Measurements from ENCODE around the gene NUP98.

Gene NUP98

GRCh38 chr11:3825473-3826154 lies 28.3 kb upstream of the NUP98 start:
- DNase-seq = no peak
- no peak overlapping the region for H3K4me3 ChIP-seq (ENCODE audit: low read depth, low read length)
- H3K27me3 ChIP-seq (replicated peaks) = no peaks in the 10 kb centered on the region
- no peak for TF ChIP-seq CTCF (IDR thresholded peaks at IDR 0.05; ENCODE audit: low read depth, low read length, missing control alignments)
- in situ Hi-C loops (cut with HindIII; ENCODE audit: low pct_ligation_motif_present, low sequenced_read_pairs) = loop anchor here (25.0 kb wide), 1 partner anchor 237 kb away; no protein-coding TSS in a partner anchor
- H3K36me3 ChIP-seq (replicated peaks) = peaks cover 35% of the 10 kb centered on the region
- H3K27ac ChIP-seq = no peak overlapping the region

- no peaks in the 10 kb centered on the region for H3K27me3 ChIP-seq (replicated peaks)
- peak; percentile 47 for DNase-seq
- H3K36me3 ChIP-seq (replicated peaks) = peaks cover 30% of the 10 kb centered on the region
- in situ Hi-C loops (cut with HindIII; ENCODE audit: low pct_ligation_motif_present, low sequenced_read_pairs) = loop anchor here (25.0 kb wide), 1 partner anchor 237 kb away; no protein-coding TSS in a partner anchor
- no peak overlapping the region for H3K27ac ChIP-seq
- peak; percentile 69 for TF ChIP-seq CTCF (IDR thresholded peaks at IDR 0.05; ENCODE audit: low read depth, low read length, missing control alignments)
- H3K4me3 ChIP-seq (ENCODE audit: low read depth, low read length) = no peak overlapping the region
These were observed 27.5 kb upstream of the NUP98 start for GRCh38 chr11:3824714-3825472.

- Histone ChIP-seq H3K4me3 (ENCODE audit: low read depth, low read length) (no peak overlapping the region), H3K27me3 (replicated peaks) (no peaks in the 10 kb centered on the region), H3K27ac (no peak overlapping the region), H3K36me3 (replicated peaks) (peaks cover 24% of the 10 kb centered on the region)
- TF ChIP-seq CTCF (IDR thresholded peaks at IDR 0.05; ENCODE audit: low read depth, low read length, missing control alignments) = no peak
- in situ Hi-C loops (cut with HindIII; ENCODE audit: low pct_ligation_motif_present, low sequenced_read_pairs) = no loop called here
- DNase-seq = no peak
These were observed 26.6 kb upstream of the NUP98 start for GRCh38 chr11:3823762-3824506.

- peaks cover 24% of the 10 kb centered on the region for H3K36me3 ChIP-seq (replicated peaks)
- no peak overlapping the region for H3K4me3 ChIP-seq (ENCODE audit: low read depth, low read length)
- no peaks in the 10 kb centered on the region for H3K27me3 ChIP-seq (replicated peaks)
- peak; percentile 70 for DNase-seq
- in situ Hi-C loops (cut with HindIII; ENCODE audit: low pct_ligation_motif_present, low sequenced_read_pairs) = no loop called here
- TF ChIP-seq CTCF (IDR thresholded peaks at IDR 0.05; ENCODE audit: low read depth, low read length, missing control alignments) = no peak
- no peak overlapping the region for H3K27ac ChIP-seq
These were observed 25.9 kb upstream of the NUP98 start for GRCh38 chr11:3823303-3823702.

GRCh38 chr11:3822312-3822711 lies 25.0 kb upstream of the NUP98 start:
- H3K4me3 ChIP-seq (ENCODE audit: low read depth, low read length) = no peak overlapping the region
- DNase-seq = no peak
- peaks cover 15% of the 10 kb centered on the region for H3K36me3 ChIP-seq (replicated peaks)
- H3K27me3 ChIP-seq (replicated peaks) = no peaks in the 10 kb centered on the region
- in situ Hi-C loops (cut with HindIII; ENCODE audit: low pct_ligation_motif_present, low sequenced_read_pairs) = no loop called here
- no peak for TF ChIP-seq CTCF (IDR thresholded peaks at IDR 0.05; ENCODE audit: low read depth, low read length, missing control alignments)
- no peak overlapping the region for H3K27ac ChIP-seq
